ENCODE data around the gene ARHGAP26. TPM values are rescaled to one million over a fixed set of nuclear protein-coding genes. Genes with fewer than 3 reads are reported as not detected.

The ARHGAP26 gene
- total and polyA plus RNA-seq, 9 donors = 1.9 to 47.1 (median 12.0) TPM

- WGBS, 3 donors = 79 to 81% (median 79%) methylated on average over 3 of the region's 3 CpGs
- Histone ChIP-seq H3K4me1 (ENCODE audit: insufficient read depth) (no peaks in the 10 kb centered on the region), H3K27ac (no peak overlapping the region), H3K4me3 (no peak overlapping the region), H3K27me3 (no peaks in the 10 kb centered on the region), H3K36me3 (no peaks in the 10 kb centered on the region), H3K9me3 (no peaks in the 10 kb centered on the region)
- intact Hi-C loops (cut with DNase I) = loop anchor here in 2 of 4 donors (2.0 to 5.0 kb wide), 2 partner anchors 169 to 224 kb away; no protein-coding TSS in a partner anchor
- no peak for TF ChIP-seq CTCF (IDR thresholded peaks at IDR 0.05)
- no peak for TF ChIP-seq EP300 (IDR thresholded peaks at IDR 0.05)
- TF ChIP-seq POLR2A (IDR thresholded peaks at IDR 0.05) = no peak
- no peak for DNase-seq
Measured at GRCh38 chr5:142881784-142882126, 111.6 kb downstream of the ARHGAP26 start.

GRCh38 chr5:142883025-142883424 is 112.8 kb downstream of the ARHGAP26 start:
- H3K27ac ChIP-seq = no peak overlapping the region

GRCh38 chr5:142883438-142883837 is 113.3 kb downstream of the ARHGAP26 start:
- 83 to 95% (median 88%) methylated on average over 4 of the region's 4 CpGs for WGBS, 3 donors
- Histone ChIP-seq H3K36me3 (no peaks in the 10 kb centered on the region), H3K4me3 (no peak overlapping the region), H3K27ac (no peak overlapping the region), H3K9me3 (no peaks in the 10 kb centered on the region), H3K4me1 (ENCODE audit: insufficient read depth) (no peaks in the 10 kb centered on the region), H3K27me3 (no peaks in the 10 kb centered on the region)
- no peak for TF ChIP-seq EP300 (IDR thresholded peaks at IDR 0.05)
- TF ChIP-seq POLR2A (IDR thresholded peaks at IDR 0.05) = no peak
- no peak for TF ChIP-seq CTCF (IDR thresholded peaks at IDR 0.05)
- no peak for DNase-seq
- intact Hi-C loops (cut with DNase I) = loop anchor here in 1 of 4 donors (5.0 kb wide), 1 partner anchor 226 kb away; no protein-coding TSS in a partner anchor

More at GRCh38 chr5:142883025-142883424, 112.8 kb downstream of the ARHGAP26 start:
- Histone ChIP-seq H3K36me3 (no peaks in the 10 kb centered on the region), H3K9me3 (no peaks in the 10 kb centered on the region), H3K4me3 (no peak overlapping the region), H3K4me1 (ENCODE audit: insufficient read depth) (no peaks in the 10 kb centered on the region), H3K27me3 (no peaks in the 10 kb centered on the region)
- intact Hi-C loops (cut with DNase I) = loop anchor here in 1 of 4 donors (5.0 kb wide), 1 partner anchor 226 kb away; no protein-coding TSS in a partner anchor
- DNase-seq = peak in 4 of 5 donors; percentile 36 to 60 (median 40)
- 4 to 16% (median 14%) methylated on average over 2 of the region's 2 CpGs for WGBS, 3 donors
- TF ChIP-seq POLR2A (IDR thresholded peaks at IDR 0.05) (no peak), CTCF (IDR thresholded peaks at IDR 0.05) (no peak), EP300 (IDR thresholded peaks at IDR 0.05) (no peak)

GRCh38 chr5:142884029-142884428 is 113.9 kb downstream of the ARHGAP26 start:
- TF ChIP-seq EP300 (IDR thresholded peaks at IDR 0.05) (no peak), POLR2A (IDR thresholded peaks at IDR 0.05) (no peak), CTCF (IDR thresholded peaks at IDR 0.05) (no peak)
- 59 to 68% (median 60%) methylated on average over 3 of the region's 3 CpGs for WGBS, 3 donors
- Histone ChIP-seq H3K36me3 (no peaks in the 10 kb centered on the region), H3K27me3 (no peaks in the 10 kb centered on the region), H3K27ac (no peak overlapping the region), H3K4me1 (ENCODE audit: insufficient read depth) (no peaks in the 10 kb centered on the region), H3K9me3 (no peaks in the 10 kb centered on the region), H3K4me3 (no peak overlapping the region)
- DNase-seq = no peak
- intact Hi-C loops (cut with DNase I) = loop anchor here in 1 of 4 donors (5.0 kb wide), 1 partner anchor 227 kb away; no protein-coding TSS in a partner anchor
